PFSK-1 (cell line): Measurements from ENCODE around the gene MRPL39.

Source experiments
- FOXP2 ChIP-seq: optimal IDR thresholded peaks from 2 replicates; pipeline ENCODE3; 2011; ENCODE audit warnings: borderline replicate concordance, control low read depth, inconsistent platforms; ENCODE audit not compliant: insufficient read depth; ENCODE audit errors: extremely low read length, extremely low read depth
- POLR2AphosphoS5 ChIP-seq: IDR thresholded peaks from 2 replicates; pipeline ENCODE4 v1.6.1; 2012; ENCODE audit warnings: low read depth, mild to moderate bottlenecking, control low read depth, low read length, moderate library complexity
- SIN3A ChIP-seq: IDR thresholded peaks from 2 replicates; pipeline ENCODE4 v1.6.1; 2012; ENCODE audit warnings: mild to moderate bottlenecking, low read length, moderate library complexity, borderline replicate concordance; ENCODE audit not compliant: insufficient read depth
- TAF1 ChIP-seq: IDR thresholded peaks from 2 replicates; pipeline ENCODE4 v1.6.1; 2012; ENCODE audit warnings: low read length, control low read depth, borderline replicate concordance; ENCODE audit not compliant: insufficient read depth
- TF ChIP-seq, protein P1 (sequence below), 2 experiments: IDR thresholded peaks; 2 replicates each; pipeline versions ENCODE4 v1.6.1 to v1.8.0; 2011 to 2012; ENCODE audit warnings: low read depth in 2 of 2, low read length in 2 of 2, control low read depth in 1 of 2, inconsistent platforms in 1 of 2, mild to moderate bottlenecking in 1 of 2, moderate library complexity in 1 of 2; ENCODE audit not compliant: insufficient read depth in 1 of 2

The MRPL39 gene

DNA sequence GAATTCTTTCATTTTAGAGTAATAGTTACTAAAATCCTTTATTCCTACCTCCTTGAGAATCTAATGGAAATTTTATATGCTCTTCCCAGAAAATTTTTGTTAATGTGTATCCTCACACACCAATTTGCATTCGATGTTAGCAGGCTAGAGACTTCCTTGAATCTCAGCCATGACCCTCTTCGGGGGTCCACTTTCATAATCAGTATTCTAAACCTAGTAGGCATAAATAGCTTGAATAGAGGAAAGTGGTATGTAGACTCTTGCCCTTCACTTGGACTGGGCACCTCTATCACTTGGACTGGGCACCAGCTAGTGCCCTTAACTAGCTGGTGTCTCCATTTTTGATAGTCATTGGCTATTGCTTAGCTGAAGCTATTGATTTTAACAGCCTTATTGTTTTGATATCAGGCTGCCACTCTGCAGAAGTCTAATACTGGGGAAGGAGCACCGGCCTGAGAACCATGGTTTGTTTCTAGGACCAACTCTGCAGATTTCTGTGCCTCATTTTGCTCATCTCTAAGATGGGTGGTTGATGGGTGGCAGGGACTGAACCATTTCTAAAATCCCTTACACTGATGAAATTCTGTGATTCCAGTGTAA is 42.8 kb downstream of the MRPL39 start:
- TF ChIP-seq FOXP2 (no peak), TAF1 (no peak), POLR2AphosphoS5 (no peak), SIN3A (no peak)
- TF ChIP-seq, protein P1, sequence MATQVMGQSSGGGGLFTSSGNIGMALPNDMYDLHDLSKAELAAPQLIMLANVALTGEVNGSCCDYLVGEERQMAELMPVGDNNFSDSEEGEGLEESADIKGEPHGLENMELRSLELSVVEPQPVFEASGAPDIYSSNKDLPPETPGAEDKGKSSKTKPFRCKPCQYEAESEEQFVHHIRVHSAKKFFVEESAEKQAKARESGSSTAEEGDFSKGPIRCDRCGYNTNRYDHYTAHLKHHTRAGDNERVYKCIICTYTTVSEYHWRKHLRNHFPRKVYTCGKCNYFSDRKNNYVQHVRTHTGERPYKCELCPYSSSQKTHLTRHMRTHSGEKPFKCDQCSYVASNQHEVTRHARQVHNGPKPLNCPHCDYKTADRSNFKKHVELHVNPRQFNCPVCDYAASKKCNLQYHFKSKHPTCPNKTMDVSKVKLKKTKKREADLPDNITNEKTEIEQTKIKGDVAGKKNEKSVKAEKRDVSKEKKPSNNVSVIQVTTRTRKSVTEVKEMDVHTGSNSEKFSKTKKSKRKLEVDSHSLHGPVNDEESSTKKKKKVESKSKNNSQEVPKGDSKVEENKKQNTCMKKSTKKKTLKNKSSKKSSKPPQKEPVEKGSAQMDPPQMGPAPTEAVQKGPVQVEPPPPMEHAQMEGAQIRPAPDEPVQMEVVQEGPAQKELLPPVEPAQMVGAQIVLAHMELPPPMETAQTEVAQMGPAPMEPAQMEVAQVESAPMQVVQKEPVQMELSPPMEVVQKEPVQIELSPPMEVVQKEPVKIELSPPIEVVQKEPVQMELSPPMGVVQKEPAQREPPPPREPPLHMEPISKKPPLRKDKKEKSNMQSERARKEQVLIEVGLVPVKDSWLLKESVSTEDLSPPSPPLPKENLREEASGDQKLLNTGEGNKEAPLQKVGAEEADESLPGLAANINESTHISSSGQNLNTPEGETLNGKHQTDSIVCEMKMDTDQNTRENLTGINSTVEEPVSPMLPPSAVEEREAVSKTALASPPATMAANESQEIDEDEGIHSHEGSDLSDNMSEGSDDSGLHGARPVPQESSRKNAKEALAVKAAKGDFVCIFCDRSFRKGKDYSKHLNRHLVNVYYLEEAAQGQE (IDR thresholded peaks at IDR 0.05; ENCODE audit: insufficient read depth in 1 of 2, low read depth in 2 of 2, low read length in 2 of 2): no peak

DNA sequence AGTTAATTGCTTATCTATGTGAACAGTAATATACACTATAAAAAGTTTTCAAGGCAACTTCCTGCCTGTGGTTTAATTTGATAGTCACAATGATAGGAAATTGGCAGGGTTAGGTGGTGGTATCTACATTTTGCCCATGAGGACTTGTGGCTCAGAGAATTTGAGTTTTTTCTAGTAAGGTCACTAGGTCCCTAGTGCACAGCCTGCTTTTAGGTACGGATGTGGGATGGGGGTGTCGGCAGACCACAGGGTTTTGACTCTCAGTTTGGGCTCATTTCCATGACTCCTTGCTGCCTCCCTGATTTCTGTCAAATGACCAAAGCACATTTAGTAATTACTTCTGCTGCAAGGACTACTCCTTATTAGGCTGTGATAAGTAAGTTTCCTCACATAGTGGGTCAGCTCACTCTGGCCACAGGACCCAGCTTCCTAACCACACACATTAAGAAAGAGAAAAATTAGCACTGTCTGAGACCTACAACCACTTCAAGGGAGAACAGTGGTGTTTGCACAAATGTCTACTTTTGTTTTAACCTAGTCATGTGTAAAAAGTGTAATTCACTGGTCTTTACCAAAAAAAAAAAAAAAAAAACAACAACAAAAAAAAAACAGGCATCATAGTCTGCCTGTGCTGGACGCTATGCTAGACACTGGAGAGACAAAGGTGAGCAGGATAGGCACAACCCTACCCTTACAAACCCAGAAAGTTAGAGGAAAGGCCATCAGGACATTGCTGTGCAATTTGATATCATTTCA is 43.7 kb downstream of the MRPL39 start:
- TF ChIP-seq POLR2AphosphoS5 (no peak), SIN3A (no peak), TAF1 (no peak), FOXP2 (no peak)
- TF ChIP-seq, protein P1 (IDR thresholded peaks at IDR 0.05; ENCODE audit: insufficient read depth in 1 of 2, low read depth in 2 of 2, low read length in 2 of 2): no peak

DNA sequence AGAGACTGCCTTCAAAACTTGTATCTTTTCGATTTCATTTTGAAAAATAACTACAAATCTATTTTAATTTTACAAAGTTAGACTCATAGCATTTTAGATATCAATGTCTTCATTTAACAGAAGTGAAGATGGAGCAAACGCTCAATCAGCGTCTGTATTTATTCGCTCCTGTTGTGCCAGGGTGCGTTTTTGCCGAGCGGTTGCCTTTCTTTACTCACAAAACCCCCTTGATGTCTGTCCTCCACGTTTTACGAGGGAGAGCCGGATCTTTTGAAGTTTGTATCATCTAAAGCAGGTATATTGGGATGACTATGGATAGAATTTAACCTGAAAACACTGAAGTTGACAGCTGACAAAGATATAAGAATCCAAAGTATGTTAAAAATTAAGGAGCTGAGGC is 44.6 kb downstream of the MRPL39 start:
- TF ChIP-seq, protein P1 (IDR thresholded peaks at IDR 0.05; ENCODE audit: insufficient read depth in 1 of 2, low read depth in 2 of 2, low read length in 2 of 2): no peak
- TF ChIP-seq POLR2AphosphoS5 (no peak), SIN3A (no peak)

DNA sequence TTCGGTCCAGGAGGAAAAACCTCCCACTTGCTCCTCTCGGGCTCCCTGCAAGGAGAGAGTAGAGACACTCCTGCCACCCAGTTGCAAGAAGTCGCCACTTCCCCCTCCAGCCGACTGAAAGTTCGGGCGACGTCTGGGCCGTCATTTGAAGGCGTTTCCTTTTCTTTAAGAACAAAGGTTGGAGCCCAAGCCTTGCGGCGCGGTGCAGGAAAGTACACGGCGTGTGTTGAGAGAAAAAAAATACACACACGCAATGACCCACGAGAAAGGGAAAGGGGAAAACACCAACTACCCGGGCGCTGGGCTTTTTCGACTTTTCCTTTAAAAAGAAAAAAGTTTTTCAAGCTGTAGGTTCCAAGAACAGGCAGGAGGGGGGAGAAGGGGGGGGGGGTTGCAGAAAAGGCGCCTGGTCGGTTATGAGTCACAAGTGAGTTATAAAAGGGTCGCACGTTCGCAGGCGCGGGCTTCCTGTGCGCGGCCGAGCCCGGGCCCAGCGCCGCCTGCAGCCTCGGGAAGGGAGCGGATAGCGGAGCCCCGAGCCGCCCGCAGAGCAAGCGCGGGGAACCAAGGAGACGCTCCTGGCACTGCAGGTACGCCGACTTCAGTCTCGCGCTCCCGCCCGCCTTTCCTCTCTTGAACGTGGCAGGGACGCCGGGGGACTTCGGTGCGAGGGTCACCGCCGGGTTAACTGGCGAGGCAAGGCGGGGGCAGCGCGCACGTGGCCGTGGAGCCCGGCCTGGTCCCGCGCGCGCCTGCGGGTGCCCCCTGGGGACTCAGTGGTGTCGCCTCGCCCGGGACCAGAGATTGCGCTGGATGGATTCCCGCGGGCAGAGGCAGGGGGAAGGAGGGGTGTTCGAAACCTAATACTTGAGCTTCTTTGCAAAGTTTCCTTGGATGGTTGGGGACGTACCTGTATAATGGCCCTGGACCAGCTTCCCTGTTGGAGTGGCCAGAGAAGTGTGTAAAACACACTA is 45.3 kb downstream of the MRPL39 start:
- no peak for TF ChIP-seq POLR2AphosphoS5

DNA sequence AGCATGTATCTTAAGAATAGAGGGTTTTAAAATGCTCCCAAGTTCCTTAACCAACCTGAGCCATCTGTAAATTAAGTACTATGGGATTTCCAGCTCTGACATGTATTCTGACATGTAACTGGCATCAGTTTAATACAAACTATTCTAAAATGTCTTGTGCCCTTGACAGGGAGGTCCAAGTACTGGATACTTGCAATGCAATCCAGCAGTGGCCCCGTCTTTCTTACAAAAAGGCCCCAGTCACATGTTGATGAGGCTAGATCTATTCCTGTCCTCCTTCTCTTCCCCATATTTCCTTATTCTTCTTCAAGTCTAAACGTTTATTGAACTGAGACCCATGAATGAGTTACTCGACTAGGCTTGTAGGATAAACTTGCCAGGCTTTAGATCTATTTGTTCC is 46.4 kb downstream of the MRPL39 start:
- TF ChIP-seq, protein P1 (IDR thresholded peaks at IDR 0.05; ENCODE audit: insufficient read depth in 1 of 2, low read depth in 2 of 2, low read length in 2 of 2): no peak
- TF ChIP-seq FOXP2 (no peak), POLR2AphosphoS5 (no peak), TAF1 (no peak), SIN3A (no peak)
